Sigmoid colon (tissue), 4 donors: ENCODE data around the gene CABP7.

ENCODE experiments used
- POLR2A ChIP-seq, 2 donors: fragments of 450-650 bp; IDR thresholded peaks; one replicate each; pipeline ENCODE4 v1.6.1; 2016; ENCODE audit warnings: antibody characterized with exemption in 2 of 2, mild to moderate bottlenecking in 2 of 2, moderate library complexity in 2 of 2
- POLR2AphosphoS5 ChIP-seq, 4 donors: sonication (generic); formaldehyde crosslinking; IDR thresholded peaks; one replicate each; pipeline ENCODE4 v1.6.1; 2017; ENCODE audit warnings: antibody characterized with exemption in 4 of 4
- TF ChIP-seq, protein P1 (sequence below), 4 experiments: fragments of 450-650 bp in 3 of 4; fragments of 200-600 bp in 1 of 4; IDR thresholded peaks; one replicate each; pipeline ENCODE4 v1.5.1; 2016 to 2019; ENCODE audit warnings: antibody characterized with exemption in 4 of 4, mild to moderate bottlenecking in 3 of 4, moderate library complexity in 2 of 4

GRCh38 chr22:29733362-29734201 lies 13.8 kb downstream of the CABP7 start:
- TF ChIP-seq, protein P1, sequence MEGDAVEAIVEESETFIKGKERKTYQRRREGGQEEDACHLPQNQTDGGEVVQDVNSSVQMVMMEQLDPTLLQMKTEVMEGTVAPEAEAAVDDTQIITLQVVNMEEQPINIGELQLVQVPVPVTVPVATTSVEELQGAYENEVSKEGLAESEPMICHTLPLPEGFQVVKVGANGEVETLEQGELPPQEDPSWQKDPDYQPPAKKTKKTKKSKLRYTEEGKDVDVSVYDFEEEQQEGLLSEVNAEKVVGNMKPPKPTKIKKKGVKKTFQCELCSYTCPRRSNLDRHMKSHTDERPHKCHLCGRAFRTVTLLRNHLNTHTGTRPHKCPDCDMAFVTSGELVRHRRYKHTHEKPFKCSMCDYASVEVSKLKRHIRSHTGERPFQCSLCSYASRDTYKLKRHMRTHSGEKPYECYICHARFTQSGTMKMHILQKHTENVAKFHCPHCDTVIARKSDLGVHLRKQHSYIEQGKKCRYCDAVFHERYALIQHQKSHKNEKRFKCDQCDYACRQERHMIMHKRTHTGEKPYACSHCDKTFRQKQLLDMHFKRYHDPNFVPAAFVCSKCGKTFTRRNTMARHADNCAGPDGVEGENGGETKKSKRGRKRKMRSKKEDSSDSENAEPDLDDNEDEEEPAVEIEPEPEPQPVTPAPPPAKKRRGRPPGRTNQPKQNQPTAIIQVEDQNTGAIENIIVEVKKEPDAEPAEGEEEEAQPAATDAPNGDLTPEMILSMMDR (IDR thresholded peaks at IDR 0.05) = no peak
- TF ChIP-seq POLR2A (IDR thresholded peaks at IDR 0.05) (no peak), POLR2AphosphoS5 (IDR thresholded peaks at IDR 0.05) (no peak)
